Cerebellar cortex (tissue), 1 donor: Measurements from ENCODE around the gene CYP11A1.

ENCODE experiments used
- DNase-seq: peaks from one replicate; pipeline ENCODE4 v3.0.0-alpha.2; 2015; ENCODE audit warnings: low spot score

The CYP11A1 gene

GRCh38 chr15:74301583-74302361 is 65.7 kb downstream of the CYP11A1 start:
- no peak for DNase-seq

- no peak for DNase-seq
Observed at GRCh38 chr15:74300057-74300795, 67.2 kb downstream of the CYP11A1 start.

- DNase-seq, result no peak
Observed at GRCh38 chr15:74297887-74298286, 69.6 kb downstream of the CYP11A1 start.

DNA sequence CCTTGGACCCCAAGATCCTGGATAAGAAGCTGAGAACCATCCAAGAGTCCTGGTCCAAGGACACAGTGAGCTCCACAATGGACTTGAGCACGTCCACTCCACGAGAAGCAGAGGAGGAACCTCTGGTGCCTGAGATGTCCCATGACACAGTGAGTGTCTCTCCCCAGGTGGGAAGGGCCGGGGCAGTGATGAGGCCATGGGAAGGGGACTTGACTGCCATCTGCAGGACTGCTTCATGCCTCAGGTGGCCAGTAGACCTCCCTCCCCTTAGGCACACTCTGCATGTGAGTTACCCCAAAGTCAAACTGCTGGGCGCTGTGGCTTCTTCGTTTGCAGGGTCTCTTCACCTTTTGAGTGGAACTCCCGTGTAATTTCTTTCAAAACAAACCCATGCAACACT is 71.6 kb downstream of the CYP11A1 start:
- no peak for DNase-seq

DNA sequence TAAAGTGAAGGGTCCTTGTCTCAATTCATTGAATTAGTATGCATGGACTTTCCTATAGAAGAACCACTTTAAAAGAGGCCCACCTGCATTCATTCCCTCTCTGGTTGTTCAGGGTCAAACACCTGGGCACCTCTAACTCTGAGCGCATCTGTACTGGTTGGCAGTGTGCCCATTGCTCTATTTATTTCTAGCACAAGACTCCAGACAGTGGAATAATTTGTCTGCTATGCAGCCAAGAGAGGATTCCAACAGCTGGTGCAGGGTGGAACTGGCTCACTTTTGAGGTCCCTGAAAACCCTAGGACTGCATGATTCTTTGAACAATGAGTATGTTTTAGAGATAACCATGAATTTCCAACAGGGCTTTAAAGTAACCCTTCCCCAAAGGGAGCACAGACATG is 73.4 kb downstream of the CYP11A1 start:
- DNase-seq, result no peak

- DNase-seq, result no peak
Observed at GRCh38 chr15:74293021-74293810, 74.2 kb downstream of the CYP11A1 start.

DNA sequence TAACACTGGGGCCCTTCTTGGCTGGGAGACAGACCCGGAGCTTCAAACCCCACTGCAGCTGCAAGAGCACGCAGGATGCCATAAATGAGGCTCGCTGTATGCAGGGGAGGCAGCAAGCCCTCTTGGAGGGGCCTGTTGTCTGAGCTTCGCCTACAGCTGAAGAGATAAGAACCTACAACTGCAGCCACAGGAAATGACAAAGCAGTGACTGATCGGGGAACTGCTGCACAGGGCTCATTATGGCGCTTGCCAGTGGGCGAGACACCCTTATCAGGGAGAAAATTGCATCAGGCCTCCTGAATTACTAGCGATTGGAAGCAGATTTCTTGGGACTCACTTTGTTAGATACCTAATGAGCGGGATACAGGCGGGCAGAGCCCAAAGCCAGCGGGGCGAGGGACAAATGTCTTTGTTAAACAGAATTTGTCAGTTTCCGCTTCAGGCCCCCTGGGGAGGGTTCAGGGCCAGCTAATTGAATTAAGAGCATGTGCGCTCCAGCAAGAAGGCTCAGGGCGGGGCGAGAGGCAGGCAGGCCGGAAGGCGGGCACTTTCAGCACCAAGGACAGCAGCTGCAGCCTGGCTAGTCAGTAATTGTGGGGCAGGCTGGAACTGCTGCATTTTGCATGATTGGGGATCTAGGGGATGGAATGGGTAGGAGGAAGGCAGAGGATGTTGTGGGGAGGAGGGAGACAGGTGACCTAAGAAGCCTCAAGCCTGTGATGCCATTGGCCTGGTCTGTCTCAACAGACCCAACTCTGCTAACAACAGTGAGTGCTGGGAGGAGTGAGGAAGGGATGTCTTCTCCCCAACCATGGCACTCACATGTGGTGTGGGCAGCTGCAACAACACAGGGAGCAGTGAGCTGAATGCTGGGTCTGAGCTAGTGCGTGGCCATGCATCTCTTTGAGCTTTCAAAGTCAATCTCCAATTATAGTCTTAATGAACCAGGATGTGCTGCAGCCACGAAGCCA is 76.1 kb downstream of the CYP11A1 start:
- no peak for DNase-seq

- no peak for DNase-seq
Observed at GRCh38 chr15:74290645-74291044, 76.8 kb downstream of the CYP11A1 start.

- no peak for DNase-seq
Observed at GRCh38 chr15:74289671-74290070, 77.8 kb downstream of the CYP11A1 start.
